GM19438 (cell line): ENCODE data around the gene ZNF236.

Experiments
- ATAC-seq: cut with Tn5 transposase; IDR thresholded peaks from one replicate; pipeline ENCODE4 v1.9.1; 2021; ENCODE audit warnings: low read depth; ENCODE audit not compliant: unreplicated experiment

ZNF236 gene

GRCh38 chr18:76819411-76820136 is 2.8 kb upstream of the ZNF236 start:
- no peak for ATAC-seq

DNA sequence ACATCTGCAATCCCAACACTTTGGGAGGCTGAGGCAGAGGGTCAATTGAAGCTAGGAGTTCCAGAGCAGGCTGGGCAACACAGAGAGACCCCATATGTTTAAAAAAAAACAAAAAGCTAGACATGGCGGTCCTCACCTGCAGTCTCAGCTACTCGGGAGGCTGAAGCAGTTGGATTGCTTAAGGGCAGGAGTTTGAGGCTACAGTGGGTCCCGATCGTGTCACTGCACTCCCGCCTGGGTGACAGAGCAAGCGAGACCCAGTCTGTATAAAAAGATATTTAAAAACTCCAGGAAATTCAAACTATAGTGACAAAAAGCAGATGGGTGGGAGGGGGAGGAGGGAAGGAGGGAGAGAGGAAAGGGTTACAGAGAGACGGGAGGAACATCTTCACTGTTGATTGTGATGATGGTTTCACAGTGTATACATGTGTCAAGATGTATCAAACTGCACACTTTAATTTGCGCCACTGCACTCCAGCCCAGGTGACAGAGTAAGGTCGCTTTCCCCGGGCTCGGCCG is 942 bp upstream of the ZNF236 start:
- peak; percentile 4 for ATAC-seq

- ATAC-seq, result peak; percentile 41
Observed at GRCh38 chr18:76821875-76822505, 367 bp upstream of the ZNF236 start.

- ATAC-seq, result no peak
Observed at GRCh38 chr18:76823161-76823538, 793 bp downstream of the ZNF236 start.

- no peak for ATAC-seq
Observed at GRCh38 chr18:76823587-76824011, 1.2 kb downstream of the ZNF236 start.

DNA sequence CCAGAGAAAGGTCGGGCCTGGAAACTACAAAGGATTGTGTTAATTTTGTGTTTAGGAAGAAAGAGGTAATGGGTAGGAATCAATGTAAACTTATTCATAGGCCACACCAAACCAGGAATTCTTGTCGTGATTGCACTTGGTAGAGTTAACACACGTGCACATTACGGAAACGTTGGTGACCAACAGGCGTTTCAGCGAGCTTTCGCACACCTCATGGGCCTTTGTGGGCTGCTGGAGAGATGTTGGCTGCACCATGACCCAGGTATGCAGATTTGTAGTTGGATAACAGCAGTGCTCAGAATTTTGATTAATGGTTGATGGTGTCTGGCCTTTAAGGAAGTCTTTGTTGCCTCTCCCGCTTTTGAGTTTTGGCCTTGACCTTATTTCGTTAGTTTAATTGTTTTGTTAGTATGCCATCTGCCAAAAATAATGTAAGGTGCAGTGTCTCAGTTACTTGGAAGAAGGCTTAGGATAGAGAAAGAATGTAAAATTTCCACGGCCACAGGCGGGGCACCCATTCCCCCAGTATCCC is 1.9 kb downstream of the ZNF236 start:
- ATAC-seq, result no peak

GRCh38 chr18:76824754-76825153 is 2.4 kb downstream of the ZNF236 start:
- no peak for ATAC-seq

DNA sequence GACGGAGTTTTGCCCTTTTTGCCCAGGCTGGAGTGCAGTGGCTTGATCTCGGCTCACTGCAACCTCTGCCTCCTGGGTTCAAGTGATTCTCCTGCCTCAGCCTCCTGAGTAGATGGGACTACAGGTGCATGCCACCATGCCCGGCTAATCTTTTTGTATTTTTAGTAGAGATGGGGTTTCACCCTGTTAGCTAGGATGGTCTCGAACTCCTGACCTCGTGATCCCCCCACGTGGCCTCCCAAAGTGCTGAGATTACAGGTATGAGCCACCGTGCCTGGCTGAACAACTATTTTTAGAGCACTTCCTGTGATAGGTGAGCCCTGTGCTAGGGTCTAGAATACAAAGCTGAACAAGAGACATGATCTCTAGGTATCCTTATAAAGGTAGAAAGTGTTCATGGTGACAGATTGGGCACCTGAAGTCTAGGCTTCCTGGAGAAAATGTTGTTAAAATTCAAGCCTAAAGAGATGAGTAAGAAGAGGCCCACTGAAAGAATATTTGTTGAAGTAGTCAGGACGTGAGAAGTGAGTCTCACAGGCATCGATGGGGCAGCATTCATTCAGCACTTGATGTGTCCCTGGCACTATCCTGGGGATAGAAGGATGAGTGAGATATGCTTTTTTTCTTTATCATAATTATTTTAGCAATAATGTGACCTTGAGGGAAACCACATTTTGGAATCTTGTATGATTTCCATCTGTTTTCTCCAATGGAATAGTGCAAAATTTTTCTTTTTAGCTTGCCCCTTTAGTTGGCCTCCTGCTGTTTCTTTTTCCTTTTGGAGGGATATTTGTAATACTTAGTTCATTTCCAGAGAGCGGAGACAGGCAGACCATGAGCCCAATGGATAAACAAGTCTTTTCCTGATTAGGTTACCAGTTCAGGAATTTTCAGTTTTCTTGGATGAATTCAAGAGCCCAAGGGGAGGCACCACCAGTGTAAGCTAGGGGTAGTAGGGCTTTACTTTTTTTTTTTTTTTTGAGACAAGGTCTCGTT is 5.1 kb downstream of the ZNF236 start:
- no peak for ATAC-seq

DNA sequence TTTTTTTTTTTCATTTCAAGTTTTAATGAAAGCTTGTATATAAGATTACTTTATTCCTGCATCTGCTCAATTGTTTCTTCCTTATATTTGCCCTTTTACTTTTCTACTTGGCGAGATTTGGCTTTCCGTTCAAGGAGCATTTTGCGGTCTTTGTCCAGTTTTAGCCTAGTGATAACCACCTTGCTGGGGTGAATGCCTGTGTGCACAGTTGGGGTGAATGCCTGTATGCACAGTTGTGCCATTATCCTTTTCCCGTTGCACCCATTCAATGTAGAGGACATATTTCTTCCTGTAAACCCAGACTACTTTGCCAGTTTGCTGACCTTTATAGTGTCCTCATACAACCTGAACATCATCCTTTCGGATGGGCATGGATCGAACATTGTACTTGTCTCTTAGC is 12.0 kb downstream of the ZNF236 start:
- no peak for ATAC-seq

GRCh38 chr18:76835380-76835779 is 13.0 kb downstream of the ZNF236 start:
- ATAC-seq, result no peak

- ATAC-seq, result no peak
Observed at GRCh38 chr18:76837071-76837470, 14.7 kb downstream of the ZNF236 start.

- no peak for ATAC-seq
Observed at GRCh38 chr18:76838182-76838581, 15.8 kb downstream of the ZNF236 start.

DNA sequence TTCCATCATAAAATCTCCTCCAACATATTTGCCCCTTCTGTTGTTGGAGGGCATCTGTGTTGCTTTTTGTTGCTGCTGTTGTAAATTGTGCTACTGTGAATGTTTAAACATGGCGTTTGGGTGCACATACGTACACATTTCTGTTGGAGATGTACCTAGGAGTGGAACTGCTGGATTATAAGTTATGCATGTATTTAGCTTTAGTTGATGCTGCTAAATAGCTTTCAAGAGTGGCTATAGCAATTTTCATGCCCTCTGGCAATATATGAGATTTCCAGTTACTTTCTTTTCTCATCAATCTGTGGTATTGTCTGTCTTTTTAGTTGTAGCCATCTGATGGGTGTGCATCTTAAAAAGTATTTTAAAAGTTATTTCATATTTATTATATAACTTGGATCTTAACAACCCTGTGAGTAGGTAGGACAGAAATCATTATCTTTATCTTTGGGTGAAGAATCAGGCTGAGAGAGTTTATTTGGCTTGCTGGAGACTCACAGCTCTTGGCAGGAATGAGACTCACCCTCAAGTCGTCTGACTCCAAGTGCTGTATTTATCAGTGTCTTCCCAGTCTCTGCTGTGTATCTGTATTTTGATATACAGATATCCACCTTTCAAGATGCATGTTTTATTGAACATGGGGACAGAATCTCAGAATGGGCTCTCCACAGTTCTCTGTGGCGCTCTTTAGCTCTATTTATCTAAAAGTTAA is 16.9 kb downstream of the ZNF236 start:
- ATAC-seq, result no peak

GRCh38 chr18:76842837-76843530 is 20.6 kb downstream of the ZNF236 start:
- no peak for ATAC-seq

- ATAC-seq, result no peak
Observed at GRCh38 chr18:76844144-76844543, 21.8 kb downstream of the ZNF236 start.

- ATAC-seq, result no peak
Observed at GRCh38 chr18:76844742-76845477, 22.6 kb downstream of the ZNF236 start.

GRCh38 chr18:76846217-76846616 is 23.9 kb downstream of the ZNF236 start:
- no peak for ATAC-seq

GRCh38 chr18:76847916-76848315 is 25.6 kb downstream of the ZNF236 start:
- ATAC-seq, result no peak

- no peak for ATAC-seq
Observed at GRCh38 chr18:76850112-76850511, 27.8 kb downstream of the ZNF236 start.
